ENCODE data around the gene XCR1.

XCR1 gene

GRCh38 chr3:45987368-45988291, 39.7 kb downstream of the XCR1 start:
- Histone ChIP-seq H3K4me1 (ENCODE audit: insufficient read depth, low read length) (peaks cover 4% of the 10 kb centered on the region), H3K9ac (ENCODE audit: low read depth, low read length) (no peak overlapping the region), H3K36me3 (ENCODE audit: insufficient read depth, low read length) (peaks cover 2% of the 10 kb centered on the region; the same call in 1 of the 2 replicates), H3K9me3 (ENCODE audit: control insufficient read depth, insufficient read depth, low read length) (no peaks in the 10 kb centered on the region)

- H3K9ac ChIP-seq (ENCODE audit: low read depth, low read length), result no peak overlapping the region
- peaks cover 4% of the 10 kb centered on the region; the same call in 1 of the 2 replicates for H3K36me3 ChIP-seq (ENCODE audit: insufficient read depth, low read length)
- H3K9me3 ChIP-seq (ENCODE audit: control insufficient read depth, insufficient read depth, low read length), result no peaks in the 10 kb centered on the region
- H3K4me1 ChIP-seq (ENCODE audit: insufficient read depth, low read length), result no peaks in the 10 kb centered on the region
These were observed 40.8 kb downstream of the XCR1 start for GRCh38 chr3:45986303-45986982.

DNA sequence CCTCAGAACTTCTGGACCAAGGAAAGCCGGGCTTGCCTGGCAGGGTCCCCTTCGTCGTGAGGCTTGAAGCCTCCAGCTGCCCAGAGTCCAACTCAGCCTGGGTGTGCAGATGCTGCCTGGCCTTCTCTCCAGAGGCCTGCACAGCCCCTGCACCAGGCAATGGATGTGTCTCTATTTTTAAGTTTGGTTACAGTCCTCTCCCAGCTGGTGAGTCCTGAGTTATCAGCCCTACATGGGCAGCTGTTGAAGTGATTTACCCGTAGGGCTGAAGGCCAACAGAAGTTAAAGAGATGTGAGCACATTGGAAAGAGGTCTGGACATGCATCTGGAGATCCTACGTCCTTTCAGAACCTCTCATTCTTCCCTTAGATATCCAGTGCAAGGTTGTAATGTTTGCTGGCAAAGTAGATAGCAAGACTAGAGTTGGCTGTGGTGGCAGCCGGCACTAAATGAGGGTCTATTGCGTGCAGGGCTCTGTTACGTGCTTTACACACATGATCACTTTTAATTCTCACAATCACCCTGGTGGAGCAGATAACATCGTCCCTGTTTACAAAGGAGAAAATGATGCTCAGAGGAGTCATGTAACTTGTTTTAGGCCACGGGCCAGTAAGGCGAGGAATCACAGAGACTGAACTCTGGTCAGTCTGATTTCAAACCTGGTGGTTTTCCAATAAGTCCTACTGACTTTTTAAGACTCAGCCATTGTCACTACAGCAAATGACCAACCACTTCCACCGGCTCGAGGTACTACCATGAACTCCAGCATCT, 41.6 kb downstream of the XCR1 start:
- no peaks in the 10 kb centered on the region for H3K4me1 ChIP-seq (ENCODE audit: insufficient read depth, low read length)
- H3K36me3 ChIP-seq (ENCODE audit: insufficient read depth, low read length), result peaks cover 4% of the 10 kb centered on the region; the same call in 1 of the 2 replicates
- no peak overlapping the region for H3K9ac ChIP-seq (ENCODE audit: low read depth, low read length)
- H3K9me3 ChIP-seq (ENCODE audit: control insufficient read depth, insufficient read depth, low read length), result no peaks in the 10 kb centered on the region

GRCh38 chr3:45984331-45985312, 42.7 kb downstream of the XCR1 start:
- Histone ChIP-seq H3K4me1 (ENCODE audit: insufficient read depth, low read length) (no peaks in the 10 kb centered on the region), H3K36me3 (ENCODE audit: insufficient read depth, low read length) (peaks cover 7% of the 10 kb centered on the region), H3K9me3 (ENCODE audit: control insufficient read depth, insufficient read depth, low read length) (no peaks in the 10 kb centered on the region), H3K9ac (ENCODE audit: low read depth, low read length) (no peak overlapping the region)

DNA sequence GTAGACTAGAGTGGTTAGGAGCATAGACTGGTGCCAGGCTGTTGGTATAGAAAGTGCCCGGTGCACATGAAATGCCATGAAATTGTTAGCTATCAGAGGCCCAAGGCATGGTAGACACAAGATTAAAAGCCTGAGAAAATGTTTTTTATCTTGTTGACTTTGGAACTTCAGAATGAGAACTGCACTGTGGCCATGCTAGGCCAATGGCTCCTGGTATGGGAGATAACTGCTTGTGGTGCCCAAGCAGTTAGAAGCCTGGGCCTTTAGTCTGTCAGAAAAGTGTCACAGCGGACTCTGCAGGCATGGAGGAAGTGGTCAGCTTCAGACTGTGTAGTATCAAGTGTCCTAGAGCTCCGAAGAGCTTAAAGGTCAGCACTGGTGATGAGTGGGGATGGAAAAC, 43.5 kb downstream of the XCR1 start:
- peaks cover 14% of the 10 kb centered on the region for H3K36me3 ChIP-seq (ENCODE audit: insufficient read depth, low read length)
- no peaks in the 10 kb centered on the region for H3K4me1 ChIP-seq (ENCODE audit: insufficient read depth, low read length)
- no peaks in the 10 kb centered on the region for H3K9me3 ChIP-seq (ENCODE audit: control insufficient read depth, insufficient read depth, low read length)
- H3K9ac ChIP-seq (ENCODE audit: low read depth, low read length), result no peak overlapping the region

- H3K36me3 ChIP-seq (ENCODE audit: insufficient read depth, low read length), result peaks cover 16% of the 10 kb centered on the region
- no peaks in the 10 kb centered on the region for H3K4me1 ChIP-seq (ENCODE audit: insufficient read depth, low read length)
- H3K9ac ChIP-seq (ENCODE audit: low read depth, low read length), result no peak overlapping the region
- no peaks in the 10 kb centered on the region for H3K9me3 ChIP-seq (ENCODE audit: control insufficient read depth, insufficient read depth, low read length)
These were observed 45.8 kb downstream of the XCR1 start for GRCh38 chr3:45981346-45982074.

DNA sequence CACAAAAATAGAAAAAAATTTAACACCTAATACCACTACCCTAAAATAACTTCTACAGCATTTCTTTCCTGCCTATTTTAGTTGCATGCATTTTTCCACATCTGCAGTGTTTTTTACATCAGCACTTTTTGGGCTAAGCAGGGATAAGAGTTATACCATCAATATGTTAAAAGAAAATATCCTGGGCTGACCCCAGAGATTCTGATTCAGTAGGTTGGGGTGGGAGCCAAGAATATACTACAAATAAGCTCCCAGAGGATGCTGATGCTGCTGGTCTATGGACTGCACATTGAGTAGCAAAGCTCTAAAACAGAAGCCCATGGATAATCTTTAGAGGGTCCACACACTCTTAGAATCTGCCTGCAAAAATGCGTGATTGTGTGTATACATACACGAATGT, 46.5 kb downstream of the XCR1 start:
- Histone ChIP-seq H3K4me1 (ENCODE audit: insufficient read depth, low read length) (no peaks in the 10 kb centered on the region), H3K9ac (ENCODE audit: low read depth, low read length) (no peak overlapping the region), H3K36me3 (ENCODE audit: insufficient read depth, low read length) (peaks cover 16% of the 10 kb centered on the region), H3K9me3 (ENCODE audit: control insufficient read depth, insufficient read depth, low read length) (no peaks in the 10 kb centered on the region)

GRCh38 chr3:45980229-45980813, 47.0 kb downstream of the XCR1 start:
- Histone ChIP-seq H3K9me3 (ENCODE audit: control insufficient read depth, insufficient read depth, low read length) (no peaks in the 10 kb centered on the region), H3K36me3 (ENCODE audit: insufficient read depth, low read length) (peaks cover 17% of the 10 kb centered on the region), H3K4me1 (ENCODE audit: insufficient read depth, low read length) (no peaks in the 10 kb centered on the region), H3K9ac (ENCODE audit: low read depth, low read length) (no peak overlapping the region)

GRCh38 chr3:45979378-45979777, 47.9 kb downstream of the XCR1 start:
- H3K9me3 ChIP-seq (ENCODE audit: control insufficient read depth, insufficient read depth, low read length), result no peaks in the 10 kb centered on the region
- no peaks in the 10 kb centered on the region for H3K4me1 ChIP-seq (ENCODE audit: insufficient read depth, low read length)
- peaks cover 20% of the 10 kb centered on the region for H3K36me3 ChIP-seq (ENCODE audit: insufficient read depth, low read length)
- no peak overlapping the region for H3K9ac ChIP-seq (ENCODE audit: low read depth, low read length)

DNA sequence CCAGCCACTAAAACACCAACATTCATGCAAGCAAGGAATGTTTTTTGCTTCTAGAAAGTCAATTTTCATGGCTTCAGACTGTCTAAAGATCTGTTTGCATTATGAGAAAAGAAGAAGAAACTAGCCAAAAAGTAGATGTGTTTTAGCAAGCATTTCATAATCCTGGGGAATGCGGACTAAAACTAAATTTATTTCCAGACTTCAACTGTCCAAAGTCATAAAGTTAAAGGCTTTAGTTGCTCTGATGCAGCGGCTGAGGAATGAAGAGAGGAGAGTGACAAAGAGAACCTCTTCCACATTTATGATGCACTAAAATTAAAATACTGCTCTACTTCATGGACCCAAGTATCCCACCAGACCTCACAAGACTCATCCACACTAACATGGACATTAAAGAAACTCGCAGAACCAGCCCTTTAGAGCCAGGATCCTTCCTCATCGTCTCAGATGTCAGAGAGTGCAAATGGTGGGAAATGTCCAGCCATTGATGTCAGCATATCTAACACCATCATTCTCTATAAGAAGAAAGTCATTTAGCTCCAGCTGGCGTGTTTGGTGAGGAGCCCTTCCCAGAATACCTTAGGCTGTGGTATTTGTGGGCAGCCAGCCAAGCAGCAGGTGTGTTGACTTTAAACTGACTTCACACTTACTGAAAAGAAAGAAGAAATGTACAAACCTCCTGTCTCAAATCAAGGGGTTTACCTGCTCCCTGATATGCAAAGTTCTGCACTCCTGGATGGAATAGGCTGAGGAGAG, 49.1 kb downstream of the XCR1 start:
- no peak overlapping the region for H3K9ac ChIP-seq (ENCODE audit: low read depth, low read length)
- H3K4me1 ChIP-seq (ENCODE audit: insufficient read depth, low read length), result no peaks in the 10 kb centered on the region

DNA sequence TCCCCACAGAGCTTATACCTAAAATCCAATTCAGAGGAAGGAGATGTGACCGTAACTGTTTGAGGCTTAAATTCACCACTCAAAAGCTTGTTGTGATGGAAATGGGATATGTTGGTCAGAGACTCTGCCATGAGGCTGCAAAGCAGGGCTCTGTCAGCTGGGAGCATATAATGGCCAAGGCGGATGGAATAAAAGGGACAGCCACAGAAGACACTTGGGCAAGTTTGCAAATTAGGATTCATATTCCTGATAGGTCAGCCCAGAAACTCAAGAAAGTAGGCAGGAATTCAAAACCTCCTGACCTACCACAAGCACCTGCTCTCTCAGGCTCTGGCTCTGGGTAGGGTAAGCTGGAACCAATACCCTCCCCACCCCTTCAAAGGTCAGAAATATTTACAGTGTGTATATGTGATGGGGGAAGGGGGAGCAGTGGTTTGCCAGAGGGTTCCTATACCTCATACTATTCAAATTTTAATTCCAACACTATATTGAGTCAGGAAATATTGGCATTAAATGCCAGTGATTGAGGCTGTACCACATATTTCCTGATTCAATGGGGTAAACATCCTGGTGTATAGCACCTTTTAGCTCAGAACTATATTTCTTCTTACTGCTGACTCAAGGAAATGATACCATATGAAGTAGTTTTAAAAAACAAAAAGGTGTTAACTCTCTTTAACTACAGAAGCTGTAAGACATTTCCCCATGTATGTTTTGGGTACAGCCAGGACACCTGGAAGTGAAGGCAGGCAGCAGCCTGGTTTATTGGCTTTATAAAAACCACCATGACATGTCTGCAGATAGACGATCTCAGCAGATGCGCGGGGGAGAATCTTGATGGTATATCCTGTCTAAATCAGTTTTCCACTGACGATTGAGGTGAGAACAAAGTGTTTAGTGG, 50.8 kb downstream of the XCR1 start:
- Histone ChIP-seq H3K9ac (ENCODE audit: low read depth, low read length) (no peak overlapping the region), H3K9me3 (ENCODE audit: control insufficient read depth, insufficient read depth, low read length) (no peaks in the 10 kb centered on the region), H3K36me3 (ENCODE audit: insufficient read depth, low read length) (peaks cover 16% of the 10 kb centered on the region), H3K4me1 (ENCODE audit: insufficient read depth, low read length) (no peaks in the 10 kb centered on the region)

More for the DNA sequence above, 49.1 kb downstream of the XCR1 start:
- H3K36me3 ChIP-seq (ENCODE audit: insufficient read depth, low read length), result peaks cover 18% of the 10 kb centered on the region
- no peaks in the 10 kb centered on the region for H3K9me3 ChIP-seq (ENCODE audit: control insufficient read depth, insufficient read depth, low read length)

All from ES-I3 (cell line).